HG02623 (cell line): ENCODE data around the gene MYH4.

Experiments used
- ATAC-seq: cut with Tn5 transposase; IDR thresholded peaks from one replicate; pipeline ENCODE4 v1.9.1; 2021; ENCODE audit warnings: moderate library complexity; ENCODE audit not compliant: unreplicated experiment

MYH4 gene

GRCh38 chr17:10421900-10422542 lies 47.3 kb downstream of the MYH4 start, which contains the start of gene MYH8:
MYH8 (minus strand) TSS chr17:10421950; CDS start chr17:10420227, 1,723 bp downstream.
- no peak for ATAC-seq

- no peak for ATAC-seq
Observed at GRCh38 chr17:10421211-10421610, 48.1 kb downstream of the MYH4 start.

- no peak for ATAC-seq
Observed at GRCh38 chr17:10420811-10421210, 48.5 kb downstream of the MYH4 start.

DNA sequence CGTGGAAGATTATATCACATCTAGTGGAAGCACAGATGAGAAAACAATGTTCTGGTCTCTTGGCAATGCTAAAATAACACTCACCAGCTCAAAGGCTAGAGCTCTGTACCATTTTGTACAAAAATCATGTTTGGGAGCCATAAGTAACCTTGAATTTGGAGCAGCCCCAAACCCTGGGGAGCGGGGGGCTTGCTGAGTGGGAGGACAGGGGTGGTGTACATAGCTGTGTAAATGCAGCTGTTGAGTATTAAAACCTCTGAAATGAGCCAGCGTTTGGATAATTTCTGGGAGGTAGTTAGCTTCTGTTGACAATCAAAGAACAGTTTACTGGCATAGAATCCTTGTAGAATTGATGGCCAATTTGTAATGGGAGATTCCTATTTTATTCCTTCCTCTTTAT lies 51.9 kb downstream of the MYH4 start:
- ATAC-seq = no peak

GRCh38 chr17:10415161-10415560 lies 54.2 kb downstream of the MYH4 start:
- no peak for ATAC-seq

GRCh38 chr17:10403589-10403988 lies 65.8 kb downstream of the MYH4 start:
- no peak for ATAC-seq

- no peak for ATAC-seq
Observed at GRCh38 chr17:10398352-10398751, 71.0 kb downstream of the MYH4 start.

DNA sequence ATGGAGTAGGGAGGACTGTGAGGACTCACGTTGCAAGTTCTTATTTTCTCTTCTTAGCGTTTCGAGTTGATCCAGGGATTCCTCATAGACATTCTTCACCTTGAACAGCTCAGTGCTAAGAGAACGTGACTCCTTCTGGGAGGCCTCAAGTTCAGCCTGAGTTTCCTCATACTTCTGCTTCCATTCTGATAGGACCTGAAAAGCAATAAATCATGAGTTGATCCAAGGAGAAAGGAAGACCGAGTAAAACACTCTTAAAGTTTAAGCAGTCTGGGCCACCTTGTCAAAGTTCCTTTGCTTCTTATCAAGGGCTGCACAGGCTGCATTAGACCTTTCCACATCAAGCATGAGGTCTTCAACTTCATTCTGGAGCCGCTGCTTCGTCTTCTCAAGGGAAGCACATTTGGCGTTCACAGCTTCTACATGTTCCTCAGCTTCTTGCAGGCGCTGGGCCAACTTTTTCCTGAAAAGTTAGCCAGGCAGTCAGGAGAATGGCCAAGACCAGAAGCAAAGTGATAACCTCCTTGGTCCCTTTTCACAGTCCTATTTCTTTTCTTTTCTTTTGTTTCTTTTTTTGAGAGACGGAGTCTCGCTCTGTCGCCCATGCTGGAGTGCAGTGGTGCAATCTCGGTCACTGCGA lies 72.7 kb downstream of the MYH4 start:
- ATAC-seq = no peak

- no peak for ATAC-seq
Observed at GRCh38 chr17:10394201-10394887, 75.0 kb downstream of the MYH4 start.
